ENCODE data around the gene ABCB9.

The ABCB9 gene

DNA sequence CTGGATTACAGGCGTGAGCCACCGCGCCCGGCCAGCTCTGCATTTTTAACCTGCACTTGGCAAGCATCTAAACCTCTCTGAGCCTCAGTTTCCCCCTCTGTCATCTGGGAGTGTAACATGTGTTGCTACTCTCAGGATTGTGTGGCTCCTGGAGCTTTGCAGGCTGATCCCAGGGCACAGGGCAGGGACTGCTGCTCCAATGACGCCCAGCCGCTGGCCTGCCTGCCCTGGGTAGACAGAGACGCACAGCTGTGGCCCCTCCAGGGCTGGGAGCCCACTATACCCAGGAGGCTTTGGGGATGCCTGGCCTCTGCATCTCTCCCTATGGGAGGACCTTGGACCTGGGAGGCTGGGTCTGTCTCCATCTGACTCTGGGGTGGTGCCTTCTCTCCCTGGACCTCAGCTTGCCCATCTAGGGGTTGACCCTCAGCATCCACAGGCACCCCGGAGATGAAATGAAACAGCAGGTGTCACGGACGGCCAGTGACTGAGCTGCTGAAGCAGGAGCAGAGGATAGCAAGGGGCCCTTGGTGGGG is 27.9 kb upstream of the ABCB9 start:
- DNase-seq = no peak

GRCh38 chr12:122992386-122992785 is 26.1 kb upstream of the ABCB9 start:
- DNase-seq = no peak

DNA sequence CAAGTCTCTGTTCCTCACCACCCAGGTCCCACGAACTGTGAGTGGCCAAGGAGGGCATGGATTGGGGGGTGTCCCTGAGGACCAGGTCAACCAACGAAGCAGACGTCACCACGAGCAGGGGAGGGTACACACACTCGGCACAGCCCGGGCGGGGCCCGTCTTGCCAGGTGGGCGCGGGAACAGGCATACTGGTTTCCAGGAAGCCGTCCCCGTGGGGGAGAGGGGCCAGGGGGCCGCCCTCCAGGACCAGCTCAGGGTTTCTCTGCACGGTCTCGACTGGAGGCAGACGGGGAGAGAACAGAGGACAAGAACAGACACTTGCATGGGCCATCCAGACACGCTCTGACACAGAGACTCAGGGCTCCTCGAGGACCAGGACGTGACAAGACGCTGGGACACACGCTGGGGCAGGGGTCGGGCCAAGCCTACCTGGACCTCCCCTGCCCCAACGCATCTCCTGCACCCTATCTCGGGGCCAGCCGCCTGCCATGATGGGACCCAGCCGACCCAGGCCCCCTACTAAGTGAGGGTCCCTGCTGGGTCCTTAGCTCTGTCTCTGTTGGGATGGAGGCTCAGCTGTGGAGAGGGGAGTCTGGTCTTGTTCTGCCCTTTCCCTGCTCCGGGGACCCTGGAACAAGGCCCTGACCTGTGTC is 25.5 kb upstream of the ABCB9 start:
- DNase-seq = no peak

DNA sequence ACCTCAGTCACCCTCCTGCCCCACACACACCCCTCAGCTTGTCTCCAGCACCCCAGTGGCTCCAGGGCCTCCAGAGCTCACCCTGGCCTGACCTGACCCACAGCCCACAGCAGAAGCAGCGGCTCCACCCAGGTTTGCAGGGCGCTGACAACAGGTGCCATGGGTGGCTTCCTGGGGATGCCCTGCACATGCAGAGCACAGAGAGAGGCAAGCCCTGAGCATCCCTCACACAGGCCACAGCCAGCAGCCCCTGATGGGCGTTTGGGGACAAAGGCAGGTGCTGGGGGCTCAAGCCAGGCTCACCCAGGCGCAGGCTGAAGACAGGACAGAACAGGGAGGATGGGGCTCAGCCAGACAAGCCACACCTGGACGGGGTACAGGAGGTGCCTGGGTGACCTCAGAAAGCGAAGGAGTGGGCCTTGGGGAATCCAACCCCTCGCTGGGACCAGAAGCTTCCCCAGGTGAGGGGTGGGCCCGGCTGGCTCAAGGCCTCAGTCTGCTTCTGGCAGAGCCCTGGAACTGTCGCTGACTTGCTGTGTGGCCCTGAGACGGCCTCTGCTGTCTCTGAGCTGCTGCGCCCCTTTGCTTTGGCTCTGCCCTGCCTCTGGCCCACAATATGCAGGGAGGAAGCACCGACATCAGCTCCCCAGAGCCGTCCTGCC is 24.8 kb upstream of the ABCB9 start:
- DNase-seq = no peak

GRCh38 chr12:122990561-122990960 is 24.3 kb upstream of the ABCB9 start:
- DNase-seq = no peak

- no peak for DNase-seq
Measured at GRCh38 chr12:122989874-122990419, 23.7 kb upstream of the ABCB9 start.

- no peak for DNase-seq
Measured at GRCh38 chr12:122989225-122989839, 23.1 kb upstream of the ABCB9 start.

DNA sequence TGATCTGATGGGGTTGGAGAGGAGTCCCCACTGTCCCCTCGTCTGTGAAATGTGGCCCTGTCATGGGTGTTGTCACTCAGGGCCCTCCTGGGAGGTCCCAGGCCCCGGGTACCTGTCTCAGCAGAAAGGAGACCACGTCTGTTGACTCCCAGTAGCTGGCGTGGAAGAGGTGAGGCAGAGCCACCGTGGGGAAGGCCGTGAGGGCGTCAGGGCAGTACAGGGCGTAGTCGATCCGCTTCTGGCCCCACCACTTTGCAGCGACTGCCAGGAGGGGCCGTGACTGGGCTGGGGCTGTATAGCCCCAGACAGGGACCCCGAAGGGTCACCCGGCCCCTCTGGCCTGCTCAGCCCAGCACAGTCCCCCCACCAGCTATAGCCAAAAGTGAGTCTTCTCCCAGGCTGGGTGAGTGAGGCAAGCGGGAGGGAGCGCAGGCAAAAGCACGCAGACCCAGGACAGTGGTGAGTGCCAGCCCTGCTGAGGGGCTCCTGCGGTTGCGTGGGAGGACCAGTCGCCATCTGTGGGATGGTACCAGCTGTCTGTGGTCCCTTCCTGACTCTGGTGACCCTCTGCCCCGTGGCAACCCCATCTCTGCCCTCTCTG is 22.4 kb upstream of the ABCB9 start:
- no peak for DNase-seq

- no peak for DNase-seq
Measured at GRCh38 chr12:122988036-122988435, 21.8 kb upstream of the ABCB9 start.

GRCh38 chr12:122987086-122987951 is 21.1 kb upstream of the ABCB9 start:
- no peak for DNase-seq

GRCh38 chr12:122986258-122986871 is 20.1 kb upstream of the ABCB9 start:
- no peak for DNase-seq

DNA sequence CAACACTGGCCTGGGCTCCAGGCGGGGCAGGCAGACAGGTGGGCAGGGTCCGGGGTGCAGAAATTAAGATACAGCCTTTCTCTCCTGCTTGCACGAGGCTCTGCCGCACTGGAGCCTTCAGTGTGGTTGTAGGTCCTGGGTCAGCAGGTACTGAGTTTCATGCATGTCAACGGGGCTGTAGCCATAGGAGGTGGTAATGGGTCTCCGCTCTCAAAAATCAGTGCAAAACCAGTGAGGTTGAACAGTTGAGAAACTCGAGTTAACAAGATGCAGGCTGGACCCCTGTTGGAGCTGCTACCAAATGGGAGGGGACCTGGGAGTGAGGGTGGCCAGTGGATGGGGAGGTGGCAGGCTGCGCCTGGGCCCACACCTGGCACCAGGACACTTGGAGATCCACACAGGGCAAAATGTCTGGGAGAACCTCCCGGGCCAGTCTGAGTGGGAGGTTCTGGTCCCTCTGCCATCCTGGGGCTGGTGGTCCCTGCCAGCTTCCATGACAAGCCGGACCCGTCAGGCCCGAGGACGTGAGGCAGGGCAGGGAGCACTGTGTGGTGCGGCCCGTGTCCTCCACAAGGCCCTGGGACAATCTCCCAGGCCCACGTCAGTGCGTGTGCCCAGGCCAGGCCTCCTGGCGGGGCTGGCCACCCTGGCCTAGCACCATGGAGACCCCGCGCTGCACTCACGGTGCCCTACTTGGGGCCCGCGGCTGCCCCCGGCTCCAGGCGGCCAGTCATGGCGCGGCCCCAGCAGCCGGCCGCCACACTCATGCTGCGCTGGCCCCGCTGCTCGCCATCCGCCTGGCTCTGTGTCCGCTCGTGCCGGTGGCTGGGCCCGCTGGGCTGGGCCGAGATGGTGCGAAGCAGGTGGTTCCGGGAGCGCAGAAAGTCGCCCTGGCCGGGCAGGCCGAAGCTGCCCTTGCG is 19.3 kb upstream of the ABCB9 start:
- no peak for DNase-seq

- DNase-seq = peak; percentile 78 to 87 (median 83)
Measured at GRCh38 chr12:122984612-122985337, 18.5 kb upstream of the ABCB9 start.

- no peak for DNase-seq
Measured at GRCh38 chr12:122983789-122984515, 17.7 kb upstream of the ABCB9 start.

DNA sequence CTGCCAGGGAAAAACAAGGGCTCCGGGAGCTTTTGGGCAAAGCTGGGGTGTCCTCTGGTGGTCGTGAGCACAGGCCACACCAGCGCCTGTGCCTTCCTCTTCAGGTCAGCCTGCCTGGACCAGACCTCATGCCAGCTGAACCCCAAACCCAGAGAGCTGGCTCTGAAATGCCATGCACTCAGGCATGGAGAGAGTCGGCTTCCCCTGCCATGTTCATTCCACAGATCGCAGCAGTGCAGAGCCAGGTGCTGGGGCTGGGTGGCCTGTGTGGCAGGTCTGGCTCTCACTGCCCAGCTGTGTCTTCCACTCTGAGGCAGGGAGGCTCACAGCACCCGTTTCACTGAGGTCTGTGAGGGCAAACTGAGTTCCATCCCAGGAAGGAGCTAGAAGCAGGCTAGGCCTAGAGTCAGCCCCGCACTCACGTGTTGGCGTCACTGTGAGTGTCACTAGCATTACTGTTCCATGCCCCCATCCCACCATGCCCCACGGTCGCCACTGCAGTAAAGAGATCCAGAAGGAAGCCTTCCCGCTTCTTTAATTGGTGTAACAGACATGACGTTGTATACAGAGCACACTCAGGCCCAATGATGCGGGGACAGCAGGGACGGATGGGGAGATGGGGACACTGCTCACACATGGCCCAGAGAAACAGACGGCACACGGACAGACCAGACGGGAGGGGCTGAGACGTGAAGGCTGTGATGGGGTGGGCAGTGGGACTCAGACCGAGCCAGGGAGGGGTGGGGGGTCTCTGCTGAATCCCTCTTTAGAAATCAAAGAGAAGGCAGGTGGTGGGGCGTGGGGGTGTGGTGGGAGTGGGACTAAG is 16.9 kb upstream of the ABCB9 start:
- DNase-seq = no peak

- DNase-seq = no peak
Measured at GRCh38 chr12:122982477-122982815, 16.2 kb upstream of the ABCB9 start.

GRCh38 chr12:122981587-122982476 is 15.6 kb upstream of the ABCB9 start:
- DNase-seq = no peak
